GM12878 (cell line): ENCODE measurements around the gene RXFP3. TPM values are rescaled to one million over a fixed set of nuclear protein-coding genes. Genes with fewer than 3 reads are reported as not detected.
A peak's percentile ranks its signal among the peaks of the same experiment; 100 is the strongest.

ENCODE experiments used
- ATAC-seq: fragments of 200-7000 bp; cut with Tn5 transposase; 3 replicates; pipeline ENCODE4 v1.9.1; 2020; ENCODE audit warnings: mild to moderate bottlenecking, moderate library complexity
- BruUV-seq: library from RNA; stranded (reverse); fragments of 400-500 nt; replicated peaks from 2 replicates; lab custom pipeline; 2021; lab: Mats Ljungman, UMichigan
- CTCF ChIA-PET: fragments of 300-600 bp; sonication (Branson Sonifier 250); formaldehyde crosslinking; extraction: SDS; loops from one replicate; lab custom pipeline; 2021; ENCODE audit warnings: inconsistent platforms; lab: Yijun Ruan, JAX
- POLR2A ChIA-PET: fragments of 350-600 bp; formaldehyde crosslinking; extraction: SDS; loops from one replicate; lab custom pipeline; 2021; ENCODE audit warnings: inconsistent platforms; lab: Charles Lee
- RAD21 ChIA-PET: fragments of 300-600 bp; sonication (Branson Sonifier 250); formaldehyde crosslinking; loops from one replicate; lab custom pipeline; 2023; ENCODE audit warnings: antibody characterized with exemption; ENCODE audit not compliant: unreplicated experiment; lab: Charles Lee
- SMC1A ChIA-PET: fragments of 300-600 bp; sonication (Branson Sonifier 250); formaldehyde crosslinking; loops from one replicate; lab custom pipeline; 2023; ENCODE audit not compliant: unreplicated experiment, uncharacterized antibody; lab: Charles Lee
- DNase-seq: peaks from one replicate; pipeline ENCODE4 v3.0.0-alpha.2; 2011; ENCODE audit warnings: low read depth, low spot score
- FAIRE-seq: peaks from 3 replicates; lab custom pipeline; 2011; peaks lifted over from hg19 to GRCh38; lab: Jason Lieb, UNC
- H2AFZ ChIP-seq: 2 replicates; pipeline ENCODE4 v1.6.0; 2011; ENCODE audit warnings: low read depth, low read length, control low read depth; ENCODE audit not compliant: control insufficient read depth
- H3K27ac ChIP-seq: 2 replicates; pipeline ENCODE4 v1.5.1; 2011; ENCODE audit warnings: control low read depth; ENCODE audit not compliant: control insufficient read depth, insufficient read depth
- H3K27me3 ChIP-seq, 2 experiments: replicated peaks in 1 of 2; 2 replicates each; pipeline versions ENCODE4 v1.6.0 to v1.6.1; 2011; ENCODE audit warnings: low read length in 1 of 2; ENCODE audit not compliant: control insufficient read depth in 2 of 2, insufficient read depth in 2 of 2
- H3K36me3 ChIP-seq, 2 experiments: 2 replicates each; pipeline ENCODE4 v1.5.1; 2011; ENCODE audit warnings: low read length in 1 of 2; ENCODE audit not compliant: control insufficient read depth in 2 of 2, insufficient read depth in 2 of 2
- H3K4me1 ChIP-seq: 2 replicates; pipeline ENCODE4 v1.6.1; 2011; ENCODE audit warnings: mild to moderate bottlenecking, low read length, moderate library complexity, mixed read lengths; ENCODE audit not compliant: control insufficient read depth, insufficient read depth
- H3K4me2 ChIP-seq: 2 replicates; pipeline ENCODE4 v1.6.0; 2011; ENCODE audit warnings: control low read depth; ENCODE audit not compliant: control insufficient read depth, insufficient read depth
- H3K4me3 ChIP-seq: fragments of 200-600 bp; sonication (generic); 2 replicates; pipeline ENCODE4 v1.5.1; 2016
- H3K79me2 ChIP-seq: 2 replicates; pipeline ENCODE4 v1.6.0; 2011; ENCODE audit warnings: low read length; ENCODE audit not compliant: control insufficient read depth, insufficient read depth
- H3K9ac ChIP-seq: 2 replicates; pipeline ENCODE4 v1.8.0; 2011; ENCODE audit warnings: low read length, control low read depth, mixed read lengths; ENCODE audit not compliant: control insufficient read depth, insufficient read depth
- H3K9me3 ChIP-seq: replicated peaks from 3 replicates; pipeline ENCODE4 v1.5.1; 2011; ENCODE audit warnings: mild to moderate bottlenecking, low read length; ENCODE audit not compliant: control insufficient read depth, insufficient read depth
- H4K20me1 ChIP-seq: 2 replicates; pipeline ENCODE4 v1.6.0; 2011; ENCODE audit not compliant: control insufficient read depth, insufficient read depth
- JUNB ChIP-seq: IDR thresholded peaks from 2 replicates; pipeline ENCODE4 v1.6.1; 2016; ENCODE audit warnings: antibody characterized with exemption, mild to moderate bottlenecking
- NFIC ChIP-seq: IDR thresholded peaks from 2 replicates; pipeline ENCODE4 v1.6.1; 2012; ENCODE audit warnings: low read depth, mild to moderate bottlenecking, inconsistent platforms, low read length, moderate library complexity
- SREBF1 ChIP-seq: IDR thresholded peaks from 2 replicates; pipeline ENCODE4 v1.6.1; 2012; ENCODE audit warnings: mild to moderate bottlenecking, low read length
- WGBS: methylation state at CpG from one replicate; pipeline ENCODE4 v1.1.6; 2016; ENCODE audit warnings: low lambda C conversion rate; ENCODE audit not compliant: insufficient replicate concordance, insufficient coverage; ENCODE audit errors: missing lambda C conversion rate; 5-methylcytosine and 5-hydroxymethylcytosine counted together
- in situ Hi-C: fragments of 300-500 bp; cut with MboI; formaldehyde crosslinking; loops from 9 replicates; pipeline ENCODE4 v1.14.3; 2018; ENCODE audit warnings: mixed read lengths
- intact Hi-C: fragments of 100-400 bp; cut with micrococcal nuclease; formaldehyde crosslinking; loops from one replicate; pipeline ENCODE4 v1.14.2; 2022; ENCODE audit not compliant: unreplicated experiment
- polyA plus RNA-seq, 11 experiments: library from polyadenylated mRNA; depleted of rRNA in 4 of 11; unstranded in 6 of 11; stranded (reverse) in 5 of 11; fragments of >200 nt; fragmentation: Nextera tagmentation in 4 of 11; fragmentation: Illumina TruSeq in 1 of 11; extraction: Ambion mirVana in 4 of 11; extraction: Trizol in 1 of 11; gene quantifications; 1 replicate in 1 of 11; 2 replicates in 10 of 11; pipeline versions ENCODE4 v1.2.1 to v1.2.3, GENCODE V29; 2011 to 2016; ENCODE audit warnings: inconsistent platforms in 2 of 11, missing spikeins in 2 of 11, low read depth in 1 of 11
- total RNA-seq, 4 experiments: library from RNA; depleted of rRNA in 3 of 4; stranded (reverse); fragments of >200 nt in 3 of 4; fragmentation: Illumina TruSeq in 1 of 4; extraction: Trizol in 1 of 4; gene quantifications; 2 replicates each; pipeline versions ENCODE4 v1.2.1 to v1.2.3, GENCODE V29; 2013 to 2021
- TF ChIP-seq, protein P1 (sequence below): fragments of 450-650 bp; IDR thresholded peaks from 2 replicates; pipeline ENCODE4 v1.6.1; 2017; ENCODE audit warnings: mild to moderate bottlenecking

Gene RXFP3
- total and polyA plus RNA-seq, 10 of the 15 experiments (the other 5 are each of a cell fraction or from before 2014, with no cell fraction given): 0.03 to 0.06 TPM; not detected in 8

GRCh38 chr5:33964132-33964700, 28.0 kb downstream of the RXFP3 start:
- no peak overlapping the region; the same call in 1 of the 2 replicates for H2AFZ ChIP-seq
- H3K27me3 ChIP-seq: no peaks in the 10 kb centered on the region
- no peaks in the 10 kb centered on the region for H4K20me1 ChIP-seq
- WGBS: 20% methylated on average over 2 of the region's 2 CpGs
- no peaks in the 10 kb centered on the region for H3K9me3 ChIP-seq
- no peaks in the 10 kb centered on the region for H3K4me1 ChIP-seq
- H3K9ac ChIP-seq: no peak overlapping the region
- H3K27ac ChIP-seq: no peak overlapping the region
- CTCF ChIA-PET: interaction anchor here (1.7 to 2.4 kb wide), 2 partner anchors 30 to 377 kb away, joined by 4 to 5 read pairs; no protein-coding TSS in a partner anchor
- no TSS peak for BruUV-seq
- no peak for FAIRE-seq
- no peaks in the 10 kb centered on the region for H3K36me3 ChIP-seq
- SMC1A ChIA-PET: interaction anchor here (1.5 to 1.7 kb wide), 2 partner anchors 33 to 529 kb away, joined by 3 to 4 read pairs; no protein-coding TSS in a partner anchor
- H3K4me2 ChIP-seq: no peak overlapping the region
- TF ChIP-seq, protein P1, sequence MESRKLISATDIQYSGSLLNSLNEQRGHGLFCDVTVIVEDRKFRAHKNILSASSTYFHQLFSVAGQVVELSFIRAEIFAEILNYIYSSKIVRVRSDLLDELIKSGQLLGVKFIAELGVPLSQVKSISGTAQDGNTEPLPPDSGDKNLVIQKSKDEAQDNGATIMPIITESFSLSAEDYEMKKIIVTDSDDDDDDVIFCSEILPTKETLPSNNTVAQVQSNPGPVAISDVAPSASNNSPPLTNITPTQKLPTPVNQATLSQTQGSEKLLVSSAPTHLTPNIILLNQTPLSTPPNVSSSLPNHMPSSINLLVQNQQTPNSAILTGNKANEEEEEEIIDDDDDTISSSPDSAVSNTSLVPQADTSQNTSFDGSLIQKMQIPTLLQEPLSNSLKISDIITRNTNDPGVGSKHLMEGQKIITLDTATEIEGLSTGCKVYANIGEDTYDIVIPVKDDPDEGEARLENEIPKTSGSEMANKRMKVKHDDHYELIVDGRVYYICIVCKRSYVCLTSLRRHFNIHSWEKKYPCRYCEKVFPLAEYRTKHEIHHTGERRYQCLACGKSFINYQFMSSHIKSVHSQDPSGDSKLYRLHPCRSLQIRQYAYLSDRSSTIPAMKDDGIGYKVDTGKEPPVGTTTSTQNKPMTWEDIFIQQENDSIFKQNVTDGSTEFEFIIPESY: no peak
- TF ChIP-seq SREBF1 (no peak), NFIC (0 out of 2 replicates have a peak, but pooled peaks have one; percentile 16), JUNB (peak; percentile 12; the same call in 1 of the 2 replicates)
- intact Hi-C loops (no loop called here), in situ Hi-C loops (no loop called here)
- ATAC-seq: no peak; the same call in 2 of the 3 replicates
- POLR2A ChIA-PET: no interaction called here
- no peak overlapping the region for H3K4me3 ChIP-seq
- DNase-seq: no peak
- RAD21 ChIA-PET: interaction anchor here (1.0 kb wide), 1 partner anchor 29 kb away, joined by 3 read pairs; no protein-coding TSS in a partner anchor
- H3K79me2 ChIP-seq: no peaks in the 10 kb centered on the region
